ENCODE data around the gene ZNF845.
A peak's percentile ranks its signal among the peaks of the same experiment; 100 is the strongest.
"Not testable (repeated sequence)": the region's sequence is repeated elsewhere in the genome, so short reads cannot be mapped to it uniquely, and the experiment has no call there.

The ZNF845 gene

DNA sequence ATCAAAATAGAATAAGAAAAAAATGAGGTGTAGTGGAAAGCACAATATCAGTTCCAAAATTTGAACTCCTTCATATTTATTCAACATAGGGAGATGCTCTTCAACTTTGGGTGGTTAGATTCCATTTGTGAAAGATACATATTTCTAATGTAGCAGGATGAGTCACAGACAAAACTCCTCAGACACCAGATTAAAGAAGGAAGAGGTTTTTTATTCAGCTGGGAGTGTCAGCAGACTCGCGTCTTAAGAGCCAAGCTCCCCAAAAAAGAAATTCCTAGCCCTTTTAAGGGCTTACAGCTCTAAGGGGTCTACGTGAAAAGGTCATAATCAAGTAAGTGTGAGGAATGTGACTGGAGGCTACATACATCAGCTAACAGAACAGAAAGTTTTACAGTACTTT, 54.6 kb downstream of the ZNF845 start:
- DNase-seq, result no peak

DNA sequence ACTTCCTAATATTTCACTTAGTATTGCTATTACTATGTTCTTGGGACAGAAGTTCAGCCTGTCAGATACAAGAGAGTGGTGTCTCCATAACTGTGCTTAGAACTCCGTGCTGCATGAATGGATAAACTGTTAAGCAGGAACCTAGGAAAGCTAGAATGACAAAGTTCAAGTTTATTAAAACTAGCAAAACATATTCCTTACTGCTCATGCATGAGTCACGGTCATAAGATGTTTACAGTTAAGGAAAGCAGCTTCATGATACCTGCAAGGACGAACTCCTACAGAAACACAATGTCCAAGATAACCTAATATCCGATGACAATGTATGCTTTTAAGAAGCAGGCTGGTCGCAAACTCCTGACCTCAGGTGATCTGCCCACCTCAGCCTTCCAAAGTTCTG, 55.4 kb downstream of the ZNF845 start:
- DNase-seq, result no peak

DNA sequence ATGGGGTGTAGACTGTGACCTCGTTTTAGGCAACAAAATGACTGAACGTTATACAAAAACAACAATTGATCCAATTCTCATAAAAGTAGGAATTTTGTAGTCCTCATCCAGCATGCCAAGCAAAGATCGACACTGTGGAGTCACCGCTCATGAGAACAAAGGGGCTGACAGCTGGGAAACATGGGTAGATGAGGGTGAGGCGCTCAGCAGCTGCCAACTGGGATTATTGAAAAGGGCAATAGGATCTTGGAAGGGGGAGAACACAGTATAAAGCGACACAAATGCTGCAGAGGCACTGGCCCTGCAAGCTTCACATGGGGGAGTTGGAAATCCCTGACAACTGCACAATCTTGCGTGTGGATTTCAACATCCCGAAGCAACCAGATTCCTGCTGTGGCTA, 56.0 kb downstream of the ZNF845 start:
- no peak for DNase-seq

GRCh38 chr19:53389978-53390377, 56.4 kb downstream of the ZNF845 start:
- no peak for DNase-seq

GRCh38 chr19:53394522-53394973, 61.0 kb downstream of the ZNF845 start:
- no peak for DNase-seq

GRCh38 chr19:53394974-53395839, 61.7 kb downstream of the ZNF845 start, which contains the start of gene ZNF765:
ZNF765 (plus strand) TSS chr19:53395149; CDS start chr19:53398016, 2,867 bp downstream.
- DNase-seq, result peak; percentile 33 to 73

DNA sequence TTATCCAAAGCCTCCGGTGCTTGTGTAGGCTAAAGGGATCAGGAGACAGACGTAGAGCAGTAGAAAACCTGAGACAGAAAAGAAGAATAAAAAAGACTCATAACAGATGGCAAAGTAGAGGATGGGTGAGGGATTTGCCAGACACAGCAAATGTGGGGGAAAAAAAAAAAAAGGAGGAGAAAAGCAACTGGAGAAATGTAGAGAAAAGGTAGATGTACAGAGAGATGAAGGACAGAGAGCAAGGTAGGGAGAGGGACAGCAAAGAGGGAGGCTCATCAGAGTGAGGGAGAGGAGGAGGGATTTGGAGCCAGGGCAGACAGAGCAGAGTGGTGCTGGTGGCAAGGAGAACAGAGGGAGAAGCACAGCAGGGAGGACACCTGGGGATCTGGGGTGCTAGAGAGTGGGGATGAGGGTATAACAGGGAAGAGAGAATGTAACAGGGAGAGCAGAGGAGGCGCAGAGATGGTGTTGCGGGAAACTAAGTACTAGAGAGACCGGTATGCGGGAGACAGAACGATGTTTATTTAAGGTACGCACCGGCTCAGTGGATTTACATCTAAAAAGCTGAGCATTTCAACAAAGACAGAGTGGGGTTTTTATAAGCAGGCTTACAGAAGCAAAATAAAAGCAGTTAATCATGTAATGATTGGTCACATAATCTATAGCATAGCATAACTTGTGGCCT, 62.4 kb downstream of the ZNF845 start:
- DNase-seq, result not testable (repeated sequence)

GRCh38 chr19:53396525-53396868, 62.9 kb downstream of the ZNF845 start:
- no peak for DNase-seq

DNA sequence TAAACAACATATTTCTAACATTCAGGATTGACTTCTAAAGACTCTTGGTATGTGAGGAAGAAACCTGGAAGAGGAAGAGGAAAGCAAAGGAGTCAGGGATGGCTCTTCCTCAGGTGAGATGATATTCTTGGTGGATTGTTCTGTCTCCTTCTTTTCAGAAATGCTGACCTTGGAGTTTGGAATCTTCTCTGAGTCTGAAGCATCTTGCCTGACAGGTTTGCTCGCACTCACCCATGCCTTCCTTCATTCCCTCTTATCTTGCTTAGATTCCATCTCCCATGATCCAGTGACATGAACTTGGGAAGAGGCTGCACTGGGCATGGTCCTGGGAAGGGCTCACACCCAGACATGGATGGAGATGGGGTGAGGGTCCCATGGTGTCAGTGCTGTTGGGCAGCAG, 64.4 kb downstream of the ZNF845 start:
- DNase-seq, result not testable (repeated sequence)

Data from SW 1271 (cell line).